ENCODE data around the gene HOXB3.

HOXB3 gene

GRCh38 chr17:48589831-48590606 is at the start of gene HOXB3:
HOXB3 (minus strand) TSS chr17:48590241; CDS start chr17:48552474, 37,767 bp downstream.
- no peak for DNase-seq (ENCODE audit: low read depth in 4 of 4, low spot score in 1 of 4)

- DNase-seq (ENCODE audit: low read depth in 4 of 4, low spot score in 1 of 4), result no peak
Observed at GRCh38 chr17:48639136-48639535, 49.1 kb upstream of the HOXB3 start.

- no peak for DNase-seq (ENCODE audit: low read depth in 4 of 4, low spot score in 1 of 4)
Observed at GRCh38 chr17:48637323-48638260, 47.6 kb upstream of the HOXB3 start.

- DNase-seq (ENCODE audit: low read depth in 4 of 4, low spot score in 1 of 4), result peak; percentile 42 to 75 (median 58)
Observed at GRCh38 chr17:48636177-48637018, 46.4 kb upstream of the HOXB3 start.

GRCh38 chr17:48634493-48635208 is 44.6 kb upstream of the HOXB3 start:
- DNase-seq (ENCODE audit: low read depth in 4 of 4, low spot score in 1 of 4), result no peak

GRCh38 chr17:48633266-48633677 is 43.2 kb upstream of the HOXB3 start:
- DNase-seq (ENCODE audit: low read depth in 4 of 4, low spot score in 1 of 4), result no peak

GRCh38 chr17:48632579-48633265 is 42.7 kb upstream of the HOXB3 start:
- DNase-seq (ENCODE audit: low read depth in 4 of 4, low spot score in 1 of 4), result no peak

- DNase-seq (ENCODE audit: low read depth in 4 of 4, low spot score in 1 of 4), result no peak
Observed at GRCh38 chr17:48631693-48632578, 41.9 kb upstream of the HOXB3 start.

GRCh38 chr17:48630925-48631692 is 41.1 kb upstream of the HOXB3 start:
- no peak for DNase-seq (ENCODE audit: low read depth in 4 of 4, low spot score in 1 of 4)

- DNase-seq (ENCODE audit: low read depth in 4 of 4, low spot score in 1 of 4), result no peak
Observed at GRCh38 chr17:48630009-48630924, 40.2 kb upstream of the HOXB3 start.

GRCh38 chr17:48629411-48629759 is 39.3 kb upstream of the HOXB3 start:
- DNase-seq (ENCODE audit: low read depth in 4 of 4, low spot score in 1 of 4), result no peak

- DNase-seq (ENCODE audit: low read depth in 4 of 4, low spot score in 1 of 4), result no peak
Observed at GRCh38 chr17:48628649-48629410, 38.8 kb upstream of the HOXB3 start.

GRCh38 chr17:48627623-48628521 is 37.8 kb upstream of the HOXB3 start:
- no peak for DNase-seq (ENCODE audit: low read depth in 4 of 4, low spot score in 1 of 4)

- no peak for DNase-seq (ENCODE audit: low read depth in 4 of 4, low spot score in 1 of 4)
Observed at GRCh38 chr17:48627118-48627597, 37.1 kb upstream of the HOXB3 start.
